Cardiac fibroblast (primary cell): ENCODE results near the gene NTN4.
"Not testable (repeated sequence)": the region's sequence is repeated elsewhere in the genome, so short reads cannot be mapped to it uniquely, and the experiment has no call there.

Source experiments
- DNase-seq, 2 donors: peaks; one replicate each; pipeline versions ENCODE4 v3.0.0 to v3.0.0-alpha.2; 2010; ENCODE audit warnings: low read depth in 2 of 2
- H3K4me3 ChIP-seq, 2 donors: replicated peaks in 1 of 2; 1 replicate in 1 of 2; 2 replicates in 1 of 2; pipeline ENCODE4 v1.5.1; 2011; ENCODE audit warnings: low read depth in 2 of 2, low read length in 2 of 2, mild to moderate bottlenecking in 2 of 2, moderate library complexity in 1 of 2
- TF ChIP-seq, protein P1 (sequence below): IDR thresholded peaks from one replicate; pipeline ENCODE4 v1.5.1; 2011; ENCODE audit warnings: low read depth, mild to moderate bottlenecking, low read length, inconsistent platforms

NTN4 gene

DNA sequence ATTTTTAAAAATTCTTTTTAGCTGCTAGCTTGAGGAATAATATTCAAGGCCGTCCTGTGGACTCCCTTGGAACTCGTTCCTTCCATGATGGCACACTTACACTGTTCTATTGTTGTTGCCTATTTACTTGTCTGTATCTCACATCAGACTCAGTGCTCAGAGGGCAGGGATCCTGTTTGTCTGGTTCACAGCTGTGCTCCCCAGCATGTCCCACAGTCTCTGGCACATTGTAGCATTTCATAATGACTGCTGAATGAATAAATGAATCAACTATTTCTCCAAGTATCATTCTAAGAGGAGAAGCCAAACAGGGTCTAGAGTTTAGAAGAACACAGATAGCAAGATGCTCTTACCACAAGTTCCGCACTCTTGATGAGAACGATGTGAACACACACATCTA, 48.0 kb downstream of the NTN4 start:
- H3K4me3 ChIP-seq: no peak overlapping the region
- no peak for DNase-seq
- TF ChIP-seq, protein P1, sequence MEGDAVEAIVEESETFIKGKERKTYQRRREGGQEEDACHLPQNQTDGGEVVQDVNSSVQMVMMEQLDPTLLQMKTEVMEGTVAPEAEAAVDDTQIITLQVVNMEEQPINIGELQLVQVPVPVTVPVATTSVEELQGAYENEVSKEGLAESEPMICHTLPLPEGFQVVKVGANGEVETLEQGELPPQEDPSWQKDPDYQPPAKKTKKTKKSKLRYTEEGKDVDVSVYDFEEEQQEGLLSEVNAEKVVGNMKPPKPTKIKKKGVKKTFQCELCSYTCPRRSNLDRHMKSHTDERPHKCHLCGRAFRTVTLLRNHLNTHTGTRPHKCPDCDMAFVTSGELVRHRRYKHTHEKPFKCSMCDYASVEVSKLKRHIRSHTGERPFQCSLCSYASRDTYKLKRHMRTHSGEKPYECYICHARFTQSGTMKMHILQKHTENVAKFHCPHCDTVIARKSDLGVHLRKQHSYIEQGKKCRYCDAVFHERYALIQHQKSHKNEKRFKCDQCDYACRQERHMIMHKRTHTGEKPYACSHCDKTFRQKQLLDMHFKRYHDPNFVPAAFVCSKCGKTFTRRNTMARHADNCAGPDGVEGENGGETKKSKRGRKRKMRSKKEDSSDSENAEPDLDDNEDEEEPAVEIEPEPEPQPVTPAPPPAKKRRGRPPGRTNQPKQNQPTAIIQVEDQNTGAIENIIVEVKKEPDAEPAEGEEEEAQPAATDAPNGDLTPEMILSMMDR: no peak

DNA sequence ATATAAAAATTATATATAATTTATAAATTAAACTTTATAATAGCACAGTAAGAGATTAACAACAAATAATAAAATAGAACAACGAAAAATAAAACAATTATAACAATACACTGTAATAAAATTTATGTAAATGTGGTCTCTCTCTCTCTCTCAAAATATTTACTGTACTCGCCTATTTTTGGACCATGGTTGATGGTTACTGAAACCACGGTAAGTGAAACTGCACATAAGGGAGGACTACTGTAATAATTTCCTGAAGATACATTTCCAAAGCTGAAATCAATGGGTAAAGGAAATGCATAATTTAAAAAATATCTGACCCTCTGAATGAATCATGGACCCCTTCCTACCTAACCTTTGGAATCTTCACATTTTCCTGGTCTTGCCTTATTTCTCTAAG, 48.9 kb downstream of the NTN4 start:
- no peak overlapping the region for H3K4me3 ChIP-seq
- no peak for DNase-seq
- TF ChIP-seq, protein P1: no peak

DNA sequence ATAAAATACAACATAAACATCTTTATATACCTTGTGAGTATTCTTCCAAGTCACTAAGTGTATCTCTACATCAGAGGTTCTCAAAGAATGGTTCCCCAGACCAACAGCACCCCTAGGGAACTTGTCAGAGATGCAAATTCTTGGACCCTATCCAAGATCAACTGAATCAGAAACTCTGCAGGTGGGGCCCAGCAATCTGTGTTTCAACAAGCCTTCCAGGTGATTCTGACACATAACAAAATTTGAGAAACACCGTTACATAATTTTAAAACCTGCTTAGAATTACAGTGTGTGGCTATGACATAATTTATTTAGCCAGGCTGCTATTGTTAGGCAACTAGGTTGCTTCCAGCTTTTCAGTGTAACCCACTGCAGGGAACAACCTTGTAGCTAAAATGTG, 49.8 kb downstream of the NTN4 start:
- TF ChIP-seq, protein P1: no peak
- H3K4me3 ChIP-seq: no peak overlapping the region
- DNase-seq: no peak

DNA sequence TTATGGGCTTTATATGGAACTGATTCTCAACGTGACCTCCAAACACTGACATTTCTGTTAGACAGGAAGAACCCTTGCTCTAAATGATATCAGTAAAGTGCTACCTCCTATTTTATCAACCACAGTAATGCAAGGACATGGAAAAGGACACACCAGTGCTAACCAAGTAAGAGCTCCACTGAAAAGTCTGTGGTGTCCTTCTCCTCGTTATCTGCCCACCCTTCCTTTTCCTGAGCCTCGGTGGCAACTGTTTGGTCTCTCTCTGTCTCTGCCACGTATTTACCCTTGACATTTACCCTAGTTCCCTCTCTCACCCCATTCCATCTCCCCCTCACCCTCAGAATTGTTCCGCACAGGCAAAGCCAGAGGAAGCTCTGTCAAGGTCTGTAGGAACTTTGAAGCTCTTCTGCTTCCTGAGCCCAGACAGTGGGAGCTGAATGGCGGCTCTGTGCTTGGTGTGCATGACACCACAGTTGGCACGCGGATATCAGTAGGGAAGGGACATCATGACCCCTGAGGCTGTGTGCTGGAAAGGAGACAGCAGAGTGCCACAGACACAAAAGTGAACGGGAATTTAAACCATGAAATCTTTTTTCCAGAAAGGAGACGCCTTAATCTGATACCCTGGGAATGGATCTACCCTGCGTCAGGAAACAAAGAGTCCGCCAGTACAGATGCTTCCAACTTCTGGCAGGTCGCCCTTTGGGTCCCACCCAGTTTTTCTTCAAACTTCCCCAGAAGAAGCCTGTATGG, 50.8 kb downstream of the NTN4 start:
- H3K4me3 ChIP-seq: no peak overlapping the region
- TF ChIP-seq, protein P1: no peak
- no peak for DNase-seq

DNA sequence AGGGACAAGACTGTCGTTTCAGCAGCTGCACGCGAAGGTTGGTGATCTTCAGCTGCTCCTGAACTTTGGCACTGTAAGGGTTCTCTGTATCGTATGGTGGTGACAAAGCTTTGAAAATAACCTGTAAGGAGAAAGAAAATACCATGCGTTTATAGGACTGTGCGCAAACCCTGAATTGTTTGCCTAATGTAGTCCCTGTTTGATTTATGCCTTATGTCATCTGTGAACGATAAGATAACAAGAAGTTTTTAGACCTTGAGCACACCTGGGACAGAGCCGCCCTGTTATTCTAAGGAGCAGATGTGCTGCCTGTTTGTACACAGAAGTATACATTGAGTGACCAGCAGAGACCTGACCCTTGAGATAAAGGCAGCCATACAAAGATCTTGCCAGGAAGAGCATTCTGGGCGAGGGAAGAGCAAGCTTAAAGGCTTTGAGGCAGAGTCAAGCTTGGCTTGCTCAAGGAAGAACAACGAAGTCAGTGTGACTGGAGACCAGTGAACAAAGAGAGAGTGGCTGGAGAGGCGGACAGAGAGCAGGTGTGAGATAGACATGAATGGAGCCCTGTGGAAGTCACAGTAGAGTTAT, 52.4 kb downstream of the NTN4 start:
- TF ChIP-seq, protein P1: no peak

DNA sequence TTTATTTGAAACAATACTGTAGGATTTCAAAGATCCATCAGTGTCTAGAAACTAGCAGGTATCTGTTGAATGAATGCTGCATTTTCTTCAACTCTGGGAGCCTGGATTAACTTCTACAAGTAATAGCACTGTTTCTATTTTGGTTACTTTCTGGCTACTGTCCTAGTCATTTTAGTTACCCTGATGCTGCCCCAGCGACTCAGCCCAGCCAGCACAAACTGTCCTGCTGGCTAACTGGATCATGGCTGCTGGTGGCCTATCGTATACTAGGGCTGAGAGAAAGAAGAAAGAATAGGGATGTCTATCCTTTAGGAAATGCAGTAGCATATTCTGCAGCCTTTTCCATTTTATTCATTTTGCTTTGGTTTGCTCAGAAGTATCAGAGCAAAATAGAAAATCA, 53.9 kb downstream of the NTN4 start:
- no peak overlapping the region for H3K4me3 ChIP-seq
- no peak for DNase-seq
- TF ChIP-seq, protein P1: no peak

More for the DNA sequence above, 52.4 kb downstream of the NTN4 start:
- no peak overlapping the region for H3K4me3 ChIP-seq
- DNase-seq: no peak

DNA sequence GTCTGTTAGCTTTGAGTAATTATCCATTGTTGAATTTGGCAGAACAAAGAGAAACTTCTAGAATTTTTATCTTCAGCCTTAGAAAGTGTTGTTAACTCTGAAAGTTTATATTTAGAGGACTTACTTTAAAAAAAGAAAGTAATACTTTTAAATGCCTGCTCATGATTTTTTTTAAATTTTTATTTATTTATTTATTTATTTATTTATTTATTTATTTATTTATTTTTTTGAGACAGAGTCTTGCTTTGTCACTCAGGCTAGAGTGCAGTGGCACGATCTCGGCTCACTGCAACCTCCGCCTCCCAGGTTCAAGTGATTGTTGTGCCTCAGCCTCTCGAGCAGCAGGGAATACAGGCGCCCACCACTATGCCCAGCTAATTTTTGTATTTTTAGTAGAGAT, 54.8 kb downstream of the NTN4 start:
- not testable (repeated sequence) for H3K4me3 ChIP-seq, DNase-seq
